ENCODE results near the gene ATF3. TPM values are rescaled to one million over a fixed set of nuclear protein-coding genes. Genes with fewer than 3 reads are reported as not detected.

ATF3 gene
- total RNA-seq, 1 experiment from 2014 or later = 21.8 TPM

GRCh38 chr1:212630158-212630900 is 21.8 kb downstream of the ATF3 start:
- Mint-ChIP-seq H3K9me3 (ENCODE audit: unreplicated experiment) (peaks cover 12% of the 10 kb centered on the region), H3K27me3 (ENCODE audit: insufficient read depth, unreplicated experiment) (peaks cover 3% of the 10 kb centered on the region), H3K36me3 (ENCODE audit: insufficient read depth, unreplicated experiment) (no peaks in the 10 kb centered on the region), H3K4me1 (ENCODE audit: low read depth, unreplicated experiment) (no peaks in the 10 kb centered on the region), H3K27ac (ENCODE audit: unreplicated experiment) (no peak overlapping the region), H3K4me3 (ENCODE audit: unreplicated experiment) (no peak overlapping the region)
- H3K4me3 ChIP-seq (ENCODE audit: low read depth, low read length) = no peak overlapping the region
- BruUV-seq (replicated peaks) = no TSS peak
- H3K27me3 ChIP-seq (replicated peaks; ENCODE audit: control insufficient read depth, insufficient read depth, low read length) = no peaks in the 10 kb centered on the region
- no peaks in the 10 kb centered on the region for H3K36me3 ChIP-seq (ENCODE audit: control insufficient read depth, insufficient read depth, low read length)
- no peaks in the 10 kb centered on the region; the same call in 1 of the 2 replicates for H3K4me1 ChIP-seq
- POLR2A ChIA-PET = no interaction called here
- TF ChIP-seq, protein P1, sequence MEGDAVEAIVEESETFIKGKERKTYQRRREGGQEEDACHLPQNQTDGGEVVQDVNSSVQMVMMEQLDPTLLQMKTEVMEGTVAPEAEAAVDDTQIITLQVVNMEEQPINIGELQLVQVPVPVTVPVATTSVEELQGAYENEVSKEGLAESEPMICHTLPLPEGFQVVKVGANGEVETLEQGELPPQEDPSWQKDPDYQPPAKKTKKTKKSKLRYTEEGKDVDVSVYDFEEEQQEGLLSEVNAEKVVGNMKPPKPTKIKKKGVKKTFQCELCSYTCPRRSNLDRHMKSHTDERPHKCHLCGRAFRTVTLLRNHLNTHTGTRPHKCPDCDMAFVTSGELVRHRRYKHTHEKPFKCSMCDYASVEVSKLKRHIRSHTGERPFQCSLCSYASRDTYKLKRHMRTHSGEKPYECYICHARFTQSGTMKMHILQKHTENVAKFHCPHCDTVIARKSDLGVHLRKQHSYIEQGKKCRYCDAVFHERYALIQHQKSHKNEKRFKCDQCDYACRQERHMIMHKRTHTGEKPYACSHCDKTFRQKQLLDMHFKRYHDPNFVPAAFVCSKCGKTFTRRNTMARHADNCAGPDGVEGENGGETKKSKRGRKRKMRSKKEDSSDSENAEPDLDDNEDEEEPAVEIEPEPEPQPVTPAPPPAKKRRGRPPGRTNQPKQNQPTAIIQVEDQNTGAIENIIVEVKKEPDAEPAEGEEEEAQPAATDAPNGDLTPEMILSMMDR (IDR thresholded peaks at IDR 0.05; ENCODE audit: insufficient read depth in 1 of 2, low read depth in 1 of 2, low read length in 1 of 2, severe bottlenecking in 1 of 2, unreplicated experiment in 1 of 2) = peak; percentile 77 to 88
- DNase-seq = peak; percentile 54 to 58
- intact Hi-C loops (cut with micrococcal nuclease; ENCODE audit: unreplicated experiment) = no loop called here
- CTCF ChIA-PET = interaction anchor here (0.6 to 1.0 kb wide), 5 partner anchors 16 to 148 kb away, joined by 3 to 13 read pairs (median 5); no protein-coding TSS in a partner anchor
- H3K9me3 ChIP-seq = 0 out of 2 replicates have a peak, but pooled peaks cover 8% of the 10 kb centered on the region

DNA sequence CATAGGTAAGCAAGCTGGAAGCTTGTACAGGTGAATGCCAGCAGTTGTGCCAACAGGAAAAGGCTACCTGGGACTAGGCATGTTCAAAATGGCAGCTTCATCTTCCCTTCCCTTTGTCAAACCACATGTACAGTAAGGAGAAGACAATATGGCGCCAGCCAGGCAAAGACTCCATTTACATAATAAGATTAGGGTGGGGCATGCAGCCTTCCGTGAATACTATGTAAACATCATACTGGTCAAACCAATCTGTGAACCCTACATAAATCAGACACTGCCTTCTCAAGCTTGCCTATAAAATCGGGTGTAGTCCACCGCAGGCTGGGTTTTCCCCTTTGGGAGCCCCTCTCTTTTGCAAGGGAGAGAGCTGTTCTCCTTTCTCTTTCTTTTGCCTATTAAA is 24.6 kb downstream of the ATF3 start:
- H3K9me3 Mint-ChIP-seq (ENCODE audit: unreplicated experiment) = peaks cover 13% of the 10 kb centered on the region
- Histone ChIP-seq H3K36me3 (ENCODE audit: control insufficient read depth, insufficient read depth, low read length) (no peaks in the 10 kb centered on the region), H3K27me3 (replicated peaks; ENCODE audit: control insufficient read depth, insufficient read depth, low read length) (no peaks in the 10 kb centered on the region), H3K4me3 (ENCODE audit: low read depth, low read length) (no peak overlapping the region), H3K4me1 (no peaks in the 10 kb centered on the region; the same call in 1 of the 2 replicates), H3K9me3 (0 out of 2 replicates have a peak, but pooled peaks cover 8% of the 10 kb centered on the region)
- BruUV-seq (replicated peaks) = no TSS peak
- no peaks in the 10 kb centered on the region for H3K36me3 Mint-ChIP-seq (ENCODE audit: insufficient read depth, unreplicated experiment)
- ChIA-PET CTCF (no interaction called here), POLR2A (no interaction called here)
- intact Hi-C loops (cut with micrococcal nuclease; ENCODE audit: unreplicated experiment) = no loop called here
- H3K27me3 Mint-ChIP-seq (ENCODE audit: insufficient read depth, unreplicated experiment) = peaks cover 7% of the 10 kb centered on the region
- DNase-seq = no peak
- H3K27ac Mint-ChIP-seq (ENCODE audit: unreplicated experiment) = no peak overlapping the region
- TF ChIP-seq, protein P1 (IDR thresholded peaks at IDR 0.05; ENCODE audit: insufficient read depth in 1 of 2, low read depth in 1 of 2, low read length in 1 of 2, severe bottlenecking in 1 of 2, unreplicated experiment in 1 of 2) = no peak
- H3K4me1 Mint-ChIP-seq (ENCODE audit: low read depth, unreplicated experiment) = no peaks in the 10 kb centered on the region
- no peak overlapping the region for H3K4me3 Mint-ChIP-seq (ENCODE audit: unreplicated experiment)

GRCh38 chr1:212634252-212634651 is 25.7 kb downstream of the ATF3 start:
- peaks cover 13% of the 10 kb centered on the region for H3K9me3 Mint-ChIP-seq (ENCODE audit: unreplicated experiment)
- no peaks in the 10 kb centered on the region for H3K36me3 ChIP-seq (ENCODE audit: control insufficient read depth, insufficient read depth, low read length)
- H3K27me3 ChIP-seq (replicated peaks; ENCODE audit: control insufficient read depth, insufficient read depth, low read length) = no peaks in the 10 kb centered on the region
- BruUV-seq (replicated peaks) = no TSS peak
- no peak overlapping the region for H3K27ac Mint-ChIP-seq (ENCODE audit: unreplicated experiment)
- TF ChIP-seq, protein P1 (IDR thresholded peaks at IDR 0.05; ENCODE audit: insufficient read depth in 1 of 2, low read depth in 1 of 2, low read length in 1 of 2, severe bottlenecking in 1 of 2, unreplicated experiment in 1 of 2) = no peak
- H3K4me1 ChIP-seq = no peaks in the 10 kb centered on the region
- H3K27me3 Mint-ChIP-seq (ENCODE audit: insufficient read depth, unreplicated experiment) = peaks cover 9% of the 10 kb centered on the region
- no peaks in the 10 kb centered on the region for H3K4me1 Mint-ChIP-seq (ENCODE audit: low read depth, unreplicated experiment)
- POLR2A ChIA-PET = interaction anchor here (1.1 kb wide), 1 partner anchor 26 kb away, joined by 3 read pairs; the partner anchor contains the start of gene ATF3
- no peak for DNase-seq
- intact Hi-C loops (cut with micrococcal nuclease; ENCODE audit: unreplicated experiment) = no loop called here
- H3K4me3 ChIP-seq (ENCODE audit: low read depth, low read length) = no peak overlapping the region
- no peaks in the 10 kb centered on the region for H3K36me3 Mint-ChIP-seq (ENCODE audit: insufficient read depth, unreplicated experiment)
- CTCF ChIA-PET = no interaction called here
- H3K9me3 ChIP-seq = 0 out of 2 replicates have a peak, but pooled peaks cover 8% of the 10 kb centered on the region
- H3K4me3 Mint-ChIP-seq (ENCODE audit: unreplicated experiment) = no peak overlapping the region

Data from Caco-2 (cell line).